Fibroblast of the aortic adventitia (primary cell): ENCODE data around the gene AMPH. TPM values are rescaled to one million over a fixed set of nuclear protein-coding genes. Genes with fewer than 3 reads are reported as not detected.
"Not testable (repeated sequence)": the region's sequence is repeated elsewhere in the genome, so short reads cannot be mapped to it uniquely, and the experiment has no call there.

ENCODE experiments used
- DNase-seq: peaks from one replicate; pipeline ENCODE4 v3.0.0-alpha.2; 2010; ENCODE audit warnings: low read depth
- H3K4me3 ChIP-seq: 2 replicates; pipeline ENCODE4 v1.5.1; 2011; ENCODE audit warnings: low read depth, mild to moderate bottlenecking, control low read depth, low read length, moderate library complexity
- total RNA-seq: library from RNA; depleted of rRNA; stranded (reverse); fragments of >200 nt; gene quantifications from 2 replicates; pipeline ENCODE4 v1.2.3, GENCODE V29; 2012; ENCODE audit warnings: low replicate concordance
- TF ChIP-seq, protein P1 (sequence below): IDR thresholded peaks from 2 replicates; pipeline ENCODE4 v1.5.1; 2011; ENCODE audit warnings: mild to moderate bottlenecking, low read length, control low read depth, inconsistent platforms; ENCODE audit not compliant: insufficient read depth

Gene AMPH
- total RNA-seq, 1 donor: 2.4 TPM

DNA sequence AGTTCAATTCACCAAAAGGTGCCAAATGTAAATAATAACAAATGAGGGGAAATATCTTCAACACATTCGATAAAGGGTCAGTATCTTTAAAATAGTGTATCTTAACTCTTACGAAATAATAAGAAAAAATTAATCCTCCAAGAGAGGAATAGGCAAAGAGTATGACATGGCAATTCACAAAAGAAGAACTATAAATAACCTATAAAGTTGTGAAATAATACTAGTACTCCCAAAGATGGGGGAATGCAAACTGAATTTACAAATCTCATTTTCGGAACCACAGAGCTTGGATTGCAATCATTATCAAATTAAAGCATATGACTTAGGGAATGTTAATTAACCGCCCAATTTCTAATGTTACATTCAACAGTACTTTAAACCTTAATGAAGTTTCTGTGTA lies 279.6 kb downstream of the AMPH start:
- DNase-seq: no peak
- TF ChIP-seq, protein P1, sequence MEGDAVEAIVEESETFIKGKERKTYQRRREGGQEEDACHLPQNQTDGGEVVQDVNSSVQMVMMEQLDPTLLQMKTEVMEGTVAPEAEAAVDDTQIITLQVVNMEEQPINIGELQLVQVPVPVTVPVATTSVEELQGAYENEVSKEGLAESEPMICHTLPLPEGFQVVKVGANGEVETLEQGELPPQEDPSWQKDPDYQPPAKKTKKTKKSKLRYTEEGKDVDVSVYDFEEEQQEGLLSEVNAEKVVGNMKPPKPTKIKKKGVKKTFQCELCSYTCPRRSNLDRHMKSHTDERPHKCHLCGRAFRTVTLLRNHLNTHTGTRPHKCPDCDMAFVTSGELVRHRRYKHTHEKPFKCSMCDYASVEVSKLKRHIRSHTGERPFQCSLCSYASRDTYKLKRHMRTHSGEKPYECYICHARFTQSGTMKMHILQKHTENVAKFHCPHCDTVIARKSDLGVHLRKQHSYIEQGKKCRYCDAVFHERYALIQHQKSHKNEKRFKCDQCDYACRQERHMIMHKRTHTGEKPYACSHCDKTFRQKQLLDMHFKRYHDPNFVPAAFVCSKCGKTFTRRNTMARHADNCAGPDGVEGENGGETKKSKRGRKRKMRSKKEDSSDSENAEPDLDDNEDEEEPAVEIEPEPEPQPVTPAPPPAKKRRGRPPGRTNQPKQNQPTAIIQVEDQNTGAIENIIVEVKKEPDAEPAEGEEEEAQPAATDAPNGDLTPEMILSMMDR: no peak

DNA sequence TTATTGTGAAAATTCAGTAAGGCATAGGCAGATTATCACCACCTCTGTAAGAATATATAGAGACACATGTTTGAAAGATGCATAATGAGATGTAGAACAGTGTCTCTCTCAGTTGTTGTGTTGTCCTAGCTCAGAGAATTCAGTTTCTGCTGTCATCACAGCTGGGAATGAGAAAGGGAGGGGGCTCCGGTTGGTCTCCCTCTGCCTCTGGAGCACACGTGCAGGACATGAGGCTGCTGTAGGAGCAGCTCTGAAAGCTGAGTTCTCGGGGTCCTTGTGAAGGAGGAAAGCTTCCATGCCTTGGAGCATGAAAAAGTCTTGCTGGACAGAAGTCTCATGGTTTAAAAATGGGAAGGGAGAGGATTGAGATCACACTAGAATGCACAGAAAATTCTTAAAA lies 280.4 kb downstream of the AMPH start:
- not testable (repeated sequence) for H3K4me3 ChIP-seq, DNase-seq

More for the DNA sequence above, 279.6 kb downstream of the AMPH start:
- H3K4me3 ChIP-seq: no peak overlapping the region

DNA sequence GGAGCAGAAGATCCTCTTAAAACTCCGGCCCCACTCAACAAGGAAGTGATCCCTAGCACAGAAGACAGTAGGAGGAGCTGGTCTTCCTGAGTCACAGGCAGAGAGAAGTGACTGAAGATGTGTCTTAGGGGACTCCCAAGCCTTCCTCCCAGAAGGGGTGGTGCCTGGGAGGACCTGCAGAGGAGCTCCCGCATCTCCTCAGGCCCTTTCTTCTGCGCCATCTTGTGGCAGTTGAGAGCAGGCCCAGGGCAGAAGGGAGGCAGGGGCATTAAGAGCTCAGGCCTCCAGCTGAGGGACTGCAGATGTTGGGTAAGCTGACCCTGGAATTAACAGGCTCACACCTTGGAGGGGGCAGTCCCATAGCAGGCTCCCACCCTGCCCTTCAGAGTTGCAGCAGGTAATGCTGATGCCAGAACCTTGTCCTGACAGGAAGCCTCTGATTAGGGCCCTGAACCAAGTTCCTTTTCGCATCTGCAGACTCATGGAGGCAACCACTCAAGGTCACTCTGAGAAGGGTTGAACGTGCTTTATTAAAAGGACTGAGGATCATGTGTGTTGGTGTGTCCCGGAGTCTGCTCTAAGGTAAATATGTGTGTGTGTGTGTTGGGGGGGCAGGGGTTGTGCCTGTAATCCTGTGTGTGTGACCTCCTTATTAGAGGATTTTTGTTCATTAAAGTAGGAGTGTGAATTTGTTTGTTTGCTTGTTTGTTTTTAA lies 281.1 kb downstream of the AMPH start:
- TF ChIP-seq, protein P1: peak; percentile 23
- not testable (repeated sequence) for H3K4me3 ChIP-seq
- peak; percentile 13 for DNase-seq

DNA sequence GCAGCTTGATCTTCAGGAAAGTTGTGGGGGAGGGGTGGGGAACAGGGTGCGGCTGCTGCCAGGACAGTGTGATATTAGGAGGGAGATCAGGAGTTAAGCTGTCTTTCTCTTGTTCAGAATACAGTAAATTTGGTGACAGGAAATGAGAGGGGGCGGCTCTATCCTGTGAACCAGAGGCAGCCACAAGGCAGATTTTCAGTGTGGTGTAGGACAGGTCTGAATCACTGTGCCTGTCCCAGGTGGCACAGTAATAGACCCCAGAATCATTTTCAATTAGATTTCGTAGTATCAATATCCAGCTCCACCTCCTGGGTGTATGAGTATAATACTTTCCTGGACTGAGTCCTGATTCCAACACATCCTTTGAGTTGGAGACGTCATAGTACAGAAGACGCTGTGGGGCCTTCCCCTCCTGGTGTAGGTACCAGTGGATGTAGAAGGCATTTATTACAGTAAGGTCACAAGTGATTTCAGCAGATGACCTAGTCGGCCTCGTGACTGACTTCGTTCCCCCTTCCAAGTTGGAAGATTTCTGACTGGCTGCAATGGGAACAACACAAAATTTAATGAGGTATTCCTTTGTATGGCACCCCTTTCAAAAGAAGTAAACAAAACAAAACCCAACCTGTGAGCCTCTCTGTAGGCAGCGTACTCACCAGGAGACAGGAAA lies 281.9 kb downstream of the AMPH start:
- not testable (repeated sequence) for DNase-seq, H3K4me3 ChIP-seq

DNA sequence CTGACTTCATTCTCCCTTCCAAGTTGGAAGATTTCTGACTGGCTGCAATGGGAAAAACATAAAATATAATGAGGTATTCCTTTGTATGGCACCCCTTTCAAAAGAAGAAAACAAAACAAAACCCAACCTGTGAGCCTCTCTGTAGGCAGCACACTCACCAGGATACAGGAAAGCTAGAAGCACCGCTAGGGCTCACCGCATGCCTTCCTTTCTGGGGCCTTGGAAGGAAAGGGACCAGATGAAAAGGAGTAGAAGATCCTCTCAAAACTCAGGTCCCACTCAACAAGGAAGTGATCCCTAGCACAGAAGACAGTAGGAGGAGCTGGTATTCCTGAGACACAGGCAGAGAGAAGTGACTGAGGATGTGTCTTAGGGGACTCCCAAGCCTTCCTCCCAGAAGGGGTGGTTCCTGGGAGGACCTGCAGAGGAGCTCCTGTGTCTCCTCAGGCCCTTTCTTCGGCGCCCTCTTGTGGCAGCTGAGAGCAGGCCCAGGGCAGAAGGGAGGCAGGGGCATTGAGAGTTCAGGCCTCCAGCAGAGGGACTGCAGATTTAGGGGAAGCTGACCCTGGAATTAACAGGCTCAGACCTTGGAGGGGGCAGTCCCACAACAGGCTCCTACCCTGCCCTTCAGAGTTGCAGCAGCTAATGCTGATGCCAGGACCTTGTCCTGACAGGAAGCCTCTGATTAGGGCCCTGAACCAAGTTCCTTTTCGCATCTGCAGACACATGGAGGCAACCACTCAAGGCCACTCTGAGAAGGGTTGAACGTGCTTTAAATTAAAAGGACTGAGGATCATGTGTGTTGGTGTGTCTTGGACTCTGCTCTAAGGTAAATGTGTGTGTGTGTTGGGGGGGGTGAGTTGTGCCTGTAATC lies 285.6 kb downstream of the AMPH start:
- TF ChIP-seq, protein P1: peak; percentile 80
- peak; percentile 46 for DNase-seq
- not testable (repeated sequence) for H3K4me3 ChIP-seq

DNA sequence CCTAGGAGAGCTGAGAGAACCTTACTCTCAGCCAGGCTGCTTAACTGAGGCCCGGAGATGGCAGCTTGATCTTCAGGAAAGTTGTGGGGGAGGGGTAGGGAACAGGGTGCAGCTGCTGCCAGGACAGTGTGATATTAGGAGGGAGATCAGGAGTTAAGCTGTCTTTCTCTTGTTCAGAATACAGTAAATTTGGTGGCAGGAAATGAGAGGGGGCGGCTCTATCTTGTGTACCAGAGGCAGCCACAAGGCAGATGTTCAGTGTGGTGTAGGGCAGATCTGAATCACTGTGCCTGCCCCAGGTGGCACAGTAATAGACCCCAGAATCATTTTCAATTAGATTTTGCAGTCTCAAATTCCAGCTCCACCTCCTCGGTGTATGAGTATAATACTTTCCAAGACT lies 286.4 kb downstream of the AMPH start:
- DNase-seq, H3K4me3 ChIP-seq: not testable (repeated sequence)

DNA sequence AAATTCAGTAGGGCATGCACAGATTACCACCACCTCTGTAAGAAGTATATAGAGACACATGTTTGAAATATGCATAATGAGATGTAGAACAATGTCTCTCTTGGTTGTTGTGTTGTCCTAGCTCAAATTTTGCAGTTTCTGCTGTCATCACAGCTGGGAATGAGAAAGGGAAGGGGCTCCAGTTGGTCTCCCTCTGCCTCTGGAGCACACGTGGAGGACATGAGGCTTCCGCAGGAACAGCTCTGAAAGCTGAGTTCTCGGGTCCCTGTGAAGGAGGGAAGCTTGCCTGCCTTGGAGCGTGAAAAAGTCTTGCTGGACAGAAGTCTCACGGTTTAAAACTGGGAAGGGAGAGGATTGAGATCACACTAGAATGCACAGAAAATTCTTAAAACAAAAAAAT lies 289.0 kb downstream of the AMPH start:
- not testable (repeated sequence) for DNase-seq, H3K4me3 ChIP-seq

DNA sequence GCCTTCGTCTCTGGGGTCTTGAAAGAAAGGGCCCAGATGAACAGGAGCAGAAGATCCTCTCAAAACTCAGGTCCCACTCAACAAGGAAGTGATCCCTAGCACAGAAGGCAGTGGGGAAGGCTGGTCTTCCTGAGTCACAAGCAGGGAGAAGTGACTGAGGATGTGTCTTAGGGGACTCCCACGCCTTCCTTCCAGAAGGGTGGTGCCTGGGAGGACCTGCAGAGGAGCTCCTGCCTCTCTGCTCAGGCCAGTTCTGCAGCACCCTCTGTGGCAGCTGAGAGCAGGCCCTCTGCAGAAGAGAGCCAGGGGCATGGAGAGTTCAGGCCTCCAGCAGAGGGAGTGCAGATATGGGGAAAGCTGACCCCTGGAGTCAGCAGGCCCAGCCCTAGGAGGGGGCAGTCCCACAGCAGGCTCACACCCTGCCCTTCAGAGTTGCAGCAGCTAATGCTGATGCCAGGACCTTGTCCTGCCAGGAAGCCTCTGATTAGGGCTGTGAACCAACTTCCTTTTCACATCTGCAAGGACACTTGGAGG lies 289.9 kb downstream of the AMPH start:
- TF ChIP-seq, protein P1: peak; percentile 34
- not testable (repeated sequence) for H3K4me3 ChIP-seq
- DNase-seq: peak; percentile 41
